Motor neuron (in vitro differentiated cells): Measurements from ENCODE around the gene CDK2AP2. TPM values are rescaled to one million over a fixed set of nuclear protein-coding genes. Genes with fewer than 3 reads are reported as not detected.
"Not testable (repeated sequence)": the region's sequence is repeated elsewhere in the genome, so short reads cannot be mapped to it uniquely, and the experiment has no call there.

Experiments used
- ATAC-seq, 8 experiments: fragments of 200-7000 bp; cut with Tn5 transposase; replicated peaks in 6 of 8; 2 replicates each; pipeline ENCODE4 v1.8.0; 2021; ENCODE audit warnings: mild to moderate bottlenecking in 8 of 8, moderate library complexity in 8 of 8
- H3K27ac ChIP-seq, 2 donors: fragments of 250-450 bp; sonication (Bioruptor Pico); 2 replicates each; pipeline ENCODE4 v1.9.0; 2021; ENCODE audit warnings: antibody characterized with exemption in 2 of 2, mild to moderate bottlenecking in 2 of 2, moderate library complexity in 1 of 2
- H3K4me1 ChIP-seq, 2 donors: fragments of 250-450 bp; sonication (Bioruptor Pico); replicated peaks in 1 of 2; 2 replicates each; pipeline ENCODE4 v1.6.1; 2021; ENCODE audit warnings: antibody characterized with exemption in 2 of 2, mild to moderate bottlenecking in 2 of 2, moderate library complexity in 1 of 2
- H3K4me3 ChIP-seq, 5 donors: fragments of 250-450 bp; sonication (Bioruptor Pico); 2 replicates each; pipeline ENCODE4 v1.9.0; 2021; ENCODE audit warnings: antibody characterized with exemption in 5 of 5, mild to moderate bottlenecking in 5 of 5, moderate library complexity in 4 of 5
- WGBS, 10 experiments: fragments of 450-650 bp; shearing (Covaris generic); methylation state at CpG; one replicate each; pipeline ENCODE4 v1.0.0; 2022; 5-methylcytosine and 5-hydroxymethylcytosine counted together
- in situ Hi-C, 9 experiments: fragments of 400-800 bp; cut with MboI; loops; one replicate each; pipeline ENCODE4 v1.15.0; 2021; ENCODE audit warnings: low sequenced_read_pairs in 9 of 9, low pct_unique_long_range_greater_than_20kb in 2 of 9; ENCODE audit not compliant: unreplicated experiment in 9 of 9
- total RNA-seq, 8 experiments: library from RNA; unstranded; fragments of 300-600 nt; gene quantifications; 2 replicates each; pipeline versions ENCODE4 v1.2.3 to v1.2.4, GENCODE V29; 2022

CDK2AP2 gene
- total RNA-seq, 8 experiments from 2014 or later = 13.8 to 39.3 (median 19.8) TPM

DNA sequence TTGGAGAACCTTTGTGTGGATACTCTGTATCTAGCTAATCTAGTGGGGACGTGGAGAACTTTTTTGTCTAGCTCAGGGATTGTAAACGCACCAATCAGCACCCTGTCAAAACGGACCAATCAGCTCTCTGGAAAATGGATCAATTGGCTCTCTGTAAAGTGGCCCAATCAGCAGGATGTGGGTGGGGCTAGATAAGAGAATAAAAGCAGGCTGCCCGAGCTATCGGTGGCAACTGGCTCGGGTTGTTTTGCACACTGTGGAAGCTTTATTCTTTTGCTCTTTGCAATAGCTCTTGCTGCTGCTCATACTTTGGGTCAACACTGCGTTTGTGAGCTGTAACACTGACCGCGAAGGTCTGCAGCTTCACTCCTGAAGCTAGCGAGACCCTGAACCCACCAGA is 31.3 kb downstream of the CDK2AP2 start:
- H3K4me3 ChIP-seq, ATAC-seq, H3K27ac ChIP-seq, H3K4me1 ChIP-seq: not testable (repeated sequence)
- 21 to 100% (median 85%) methylated on average over 2 to 9 of the region's 10 CpGs; no CpG with 5 or more reads in 2 of the 10 experiments for WGBS, 10 experiments
- in situ Hi-C loops = loop anchor here in 1 of 9 experiments (25.0 kb wide), 1 partner anchor 89 kb away; the partner anchor contains the start of gene RAD9A

DNA sequence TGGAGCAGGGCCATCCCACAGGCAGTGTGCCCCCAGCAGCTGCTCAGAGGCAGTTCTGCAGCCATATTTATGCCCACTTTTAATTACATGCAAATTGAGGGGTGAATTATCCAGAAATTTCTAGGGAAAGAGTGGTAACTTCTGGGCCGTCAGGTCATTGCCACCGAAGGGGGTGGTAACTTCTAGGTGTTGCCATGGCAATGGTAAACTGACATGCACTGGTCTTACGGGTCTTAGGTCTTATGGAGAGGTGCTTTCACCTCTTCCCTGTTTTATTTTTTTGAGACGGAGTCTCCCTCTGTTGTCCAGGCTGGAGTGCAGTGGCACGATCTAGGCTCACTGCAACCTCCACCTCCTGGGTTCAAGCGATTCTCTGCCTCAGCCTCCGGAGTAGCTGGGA is 35.1 kb downstream of the CDK2AP2 start:
- Histone ChIP-seq H3K4me1 (peaks cover 7 to 10% of the 10 kb centered on the region in 2 donors), H3K4me3 (no peak overlapping the region), H3K27ac (no peak overlapping the region)
- in situ Hi-C loops = no loop called here
- ATAC-seq = no peak
- WGBS, 10 experiments = 0 to 86% (median 49%) methylated on average over 1 to 2 of the region's 7 CpGs; no CpG with 5 or more reads in 4 of the 10 experiments

DNA sequence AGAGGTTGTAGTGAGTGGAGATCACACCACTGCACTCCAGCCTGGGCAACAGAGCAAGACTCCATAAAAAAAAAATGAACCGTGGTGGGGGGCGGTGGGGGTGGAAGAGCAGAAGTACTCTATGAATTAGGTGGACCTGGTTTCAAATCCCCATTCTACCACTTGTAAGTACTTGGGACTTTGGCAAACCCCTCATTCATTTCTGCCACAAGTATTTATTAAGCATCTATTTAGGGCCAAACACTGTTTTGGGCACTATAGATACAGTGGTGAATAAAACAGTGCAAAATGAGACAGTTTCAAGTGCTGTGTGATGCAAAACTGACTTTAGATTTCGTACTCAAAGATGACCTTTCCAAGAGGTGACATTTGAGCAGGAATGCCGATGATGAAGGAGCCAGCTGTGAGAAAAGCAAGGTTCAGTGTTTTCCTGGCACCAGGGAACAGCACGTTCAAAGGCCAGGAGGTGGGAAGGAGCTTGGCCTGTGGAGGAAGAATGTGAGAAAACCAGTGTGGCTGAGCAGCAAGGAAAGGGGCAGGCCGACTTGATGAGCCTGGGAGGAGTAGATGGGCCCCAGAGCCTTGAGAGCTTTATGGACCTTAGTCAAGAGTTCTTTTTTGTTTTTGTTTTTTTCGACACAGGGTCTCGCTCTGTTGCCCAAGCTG is 37.5 kb downstream of the CDK2AP2 start:
- Histone ChIP-seq H3K4me1 (peaks cover 11 to 12% of the 10 kb centered on the region in 2 donors), H3K4me3 (no peak overlapping the region), H3K27ac (no peak overlapping the region)
- in situ Hi-C loops = no loop called here
- ATAC-seq = no peak
- 0 to 100% (median 78%) methylated on average over 1 to 6 of the region's 8 CpGs for WGBS, 10 experiments

GRCh38 chr11:67469508-67469811 is 38.5 kb downstream of the CDK2AP2 start:
- 0 to 100% (median 22%) methylated on average over 1 to 9 of the region's 9 CpGs; no CpG with 5 or more reads in 3 of the 10 experiments for WGBS, 10 experiments
- in situ Hi-C loops = no loop called here
- Histone ChIP-seq H3K27ac (peak overlapping the region; percentile 86 to 88), H3K4me3 (peak overlapping the region; percentile 65 to 82 (median 77)), H3K4me1 (peaks cover 11 to 14% of the 10 kb centered on the region in 2 donors)
- ATAC-seq = no peak

GRCh38 chr11:67468759-67469507 is 39.0 kb downstream of the CDK2AP2 start, which contains the start of gene TMEM134:
Gene TMEM134, minus strand, starts transcription at chr11:67469251. Its CDS starts 59 bp downstream, at chr11:67469192.
- H3K4me1 ChIP-seq = peaks cover 16 to 19% of the 10 kb centered on the region in 2 donors
- H3K27ac ChIP-seq = peak within 1 kb of the TSS; percentile 86 to 88
- WGBS, 10 experiments = no CpG with 5 or more reads among the region's 76 CpGs
- peak; percentile 79 to 93 (median 86) for ATAC-seq
- in situ Hi-C loops = no loop called here
- H3K4me3 ChIP-seq = peak within 1 kb of the TSS; percentile 65 to 82 (median 77)

GRCh38 chr11:67468456-67468758 is 39.6 kb downstream of the CDK2AP2 start:
- no peak for ATAC-seq
- H3K4me3 ChIP-seq = peak overlapping the region; percentile 65 to 82 (median 77)
- peaks cover 20 to 23% of the 10 kb centered on the region in 2 donors for H3K4me1 ChIP-seq
- 0 to 20% (median 10%) methylated on average over 1 to 2 of the region's 6 CpGs; no CpG with 5 or more reads in 6 of the 10 experiments for WGBS, 10 experiments
- in situ Hi-C loops = no loop called here
- H3K27ac ChIP-seq = peak overlapping the region; percentile 69 to 79

- H3K27ac ChIP-seq = no peak overlapping the region
These were observed 39.9 kb downstream of the CDK2AP2 start for GRCh38 chr11:67468056-67468455.

GRCh38 chr11:67466962-67467771 is 40.8 kb downstream of the CDK2AP2 start:
- in situ Hi-C loops = no loop called here
- no peak for ATAC-seq
- 100% methylated on average over 1 of the region's 11 CpGs; no CpG with 5 or more reads in 8 of the 10 experiments for WGBS, 10 experiments
- Histone ChIP-seq H3K27ac (no peak overlapping the region), H3K4me3 (no peak overlapping the region), H3K4me1 (peaks cover 20 to 23% of the 10 kb centered on the region in 2 donors)

More at GRCh38 chr11:67468056-67468455, 39.9 kb downstream of the CDK2AP2 start:
- in situ Hi-C loops = no loop called here
- Histone ChIP-seq H3K4me1 (peaks cover 20 to 23% of the 10 kb centered on the region in 2 donors), H3K4me3 (peak overlapping the region; percentile 65 to 82 (median 77))
- WGBS, 10 experiments = 0 to 40% methylated on average over 1 of the region's 5 CpGs; no CpG with 5 or more reads in 8 of the 10 experiments
- no peak for ATAC-seq

GRCh38 chr11:67466367-67466766 is 41.6 kb downstream of the CDK2AP2 start:
- H3K4me3 ChIP-seq = no peak overlapping the region
- no peak for ATAC-seq
- WGBS, 10 experiments = 100% methylated on average over 1 to 3 of the region's 5 CpGs; no CpG with 5 or more reads in 5 of the 10 experiments
- in situ Hi-C loops = no loop called here
- H3K4me1 ChIP-seq = peaks cover 20 to 23% of the 10 kb centered on the region in 2 donors
- no peak overlapping the region for H3K27ac ChIP-seq

GRCh38 chr11:67465530-67465929 is 42.4 kb downstream of the CDK2AP2 start:
- H3K27ac ChIP-seq, ATAC-seq, H3K4me3 ChIP-seq, in situ Hi-C loops: not testable (repeated sequence)
- WGBS, 10 experiments = 100% methylated on average over 1 of the region's 2 CpGs; no CpG with 5 or more reads in 9 of the 10 experiments
- H3K4me1 ChIP-seq = peaks cover 20 to 23% of the 10 kb centered on the region in 2 donors

DNA sequence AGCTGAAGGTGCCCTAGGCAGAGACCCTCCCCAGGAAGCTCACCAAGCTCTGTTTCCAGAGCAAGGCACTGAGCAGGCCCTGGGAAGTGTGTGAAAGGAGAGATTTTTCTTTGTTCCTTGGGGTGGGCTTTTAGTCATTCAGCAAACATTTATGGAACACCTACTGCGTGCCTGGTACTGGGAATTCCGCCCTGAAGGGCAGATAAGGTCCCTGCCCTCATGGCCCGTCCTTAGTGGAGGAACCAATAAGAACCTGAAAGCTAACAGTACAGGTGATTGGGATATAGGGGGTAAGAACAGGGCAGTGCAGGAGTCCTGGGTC is 42.8 kb downstream of the CDK2AP2 start:
- in situ Hi-C loops = no loop called here
- ATAC-seq = no peak
- H3K4me1 ChIP-seq = peaks cover 20 to 23% of the 10 kb centered on the region in 2 donors
- WGBS, 10 experiments = 50% methylated on average over 1 of the region's 3 CpGs; no CpG with 5 or more reads in 9 of the 10 experiments
- peak overlapping the region; percentile 48 to 67 (median 56) for H3K4me3 ChIP-seq
- H3K27ac ChIP-seq = peak overlapping the region; percentile 81

DNA sequence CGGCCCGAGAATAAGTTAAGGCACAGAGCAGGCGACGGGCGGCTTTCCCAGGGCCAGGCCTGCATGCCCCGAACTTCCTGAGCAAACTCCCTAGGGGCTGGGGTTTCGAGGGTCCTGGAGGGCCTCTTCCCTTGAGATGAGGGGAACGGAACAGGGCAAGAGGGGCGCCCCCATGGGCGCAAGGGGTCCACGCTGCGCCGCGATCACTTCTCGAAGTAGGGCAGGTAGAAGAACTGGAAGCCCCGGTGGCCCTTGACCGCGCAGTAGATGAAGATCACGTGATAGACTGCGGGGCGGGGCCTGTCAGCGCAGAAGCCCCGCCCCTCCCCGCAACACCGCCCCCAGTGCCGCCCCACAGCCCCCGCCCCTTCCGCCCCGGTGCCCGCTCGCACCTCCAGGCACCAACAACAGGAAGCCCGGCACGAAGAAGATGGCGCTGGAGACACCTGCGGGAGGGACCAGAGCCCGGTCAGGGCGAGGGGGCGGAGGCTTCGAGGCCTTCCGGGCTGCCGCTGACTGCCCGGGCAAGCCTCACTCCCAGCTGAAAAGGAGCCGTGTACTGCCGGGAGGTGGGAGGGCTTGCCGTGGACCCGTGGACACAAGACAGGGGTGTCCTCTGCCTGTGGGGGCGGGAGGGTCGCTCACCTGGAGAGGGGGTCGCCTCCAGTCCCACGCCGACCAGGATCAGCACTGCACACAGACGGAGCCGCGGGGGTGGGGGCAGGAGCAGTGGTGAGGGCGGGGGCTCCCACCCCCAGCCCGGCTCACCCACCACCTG is 43.4 kb downstream of the CDK2AP2 start:
- 10 to 100% (median 30%) methylated on average over 1 to 4 of the region's 56 CpGs; no CpG with 5 or more reads in 5 of the 10 experiments for WGBS, 10 experiments
- in situ Hi-C loops = no loop called here
- peak overlapping the region; percentile 48 to 67 (median 56) for H3K4me3 ChIP-seq
- peak; percentile 11 to 70 (median 58) for ATAC-seq
- peak overlapping the region; percentile 81 for H3K27ac ChIP-seq
- H3K4me1 ChIP-seq = peaks cover 18 to 21% of the 10 kb centered on the region in 2 donors
